Measurements from ENCODE around the gene RAB2B. TPM values are rescaled to one million over a fixed set of nuclear protein-coding genes. Genes with fewer than 3 reads are reported as not detected.

The RAB2B gene
- polyA plus RNA-seq, 3 donors from 2014 or later, result 7.7 to 20.0 (median 18.5) TPM

DNA sequence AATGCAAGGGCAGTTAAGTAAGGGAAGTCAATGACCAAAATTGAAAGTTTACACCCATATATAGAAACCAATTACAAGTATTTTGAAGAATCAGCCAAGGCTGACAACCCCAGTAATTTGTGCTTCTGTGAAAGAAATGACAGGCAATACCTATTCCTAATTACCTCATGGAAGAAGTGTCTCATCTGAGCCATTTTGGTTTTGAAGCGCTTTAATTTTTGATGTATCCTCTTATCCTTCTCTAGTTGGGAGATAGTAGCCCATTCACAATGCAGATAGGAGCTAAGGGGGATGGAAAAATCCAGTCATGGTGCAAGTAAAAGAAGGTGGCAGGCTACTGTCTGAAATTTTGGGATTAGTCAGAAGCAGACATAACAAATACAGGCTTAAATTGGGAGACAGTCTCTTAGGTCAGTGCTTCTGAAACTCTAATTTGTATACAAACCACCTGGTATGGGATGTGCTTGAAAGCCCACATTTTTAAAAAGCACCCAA lies 62.6 kb downstream of the RAB2B start:
- H3K9me3 Mint-ChIP-seq, result no peaks in the 10 kb centered on the region
- H3K4me3 Mint-ChIP-seq, result no peak overlapping the region
- no peaks in the 10 kb centered on the region for H3K4me1 Mint-ChIP-seq
- no peaks in the 10 kb centered on the region for H3K27me3 Mint-ChIP-seq (ENCODE audit: low read depth in 3 of 3)
- H3K36me3 Mint-ChIP-seq, result peaks cover 29 to 51% (median 43%) of the 10 kb centered on the region in 3 donors
- DNase-seq, result no peak
- no peak overlapping the region for H3K27ac Mint-ChIP-seq

Other genes with a start within 250 kb of the RAB2B start
- gene HNRNPC, start 207.5 kb downstream of the RAB2B start, polyA plus RNA-seq, result 100 to 1,000 TPM; 622 to 879 (median 758) TPM
- gene RPGRIP1, start 196.9 kb downstream of the RAB2B start, polyA plus RNA-seq, result 1 to 10 TPM in 1 of 3 donors, under 1 TPM in 1, not detected in 1; 0.15 to 1.9 TPM
- gene SUPT16H, start 92.9 kb downstream of the RAB2B start, polyA plus RNA-seq, result 10 to 100 TPM; 43.2 to 91.2 (median 59.3) TPM
- gene CHD8, start 20.8 kb downstream of the RAB2B start, polyA plus RNA-seq, result 10 to 100 TPM; 14.5 to 62.6 (median 14.8) TPM
- 100 to 1,000 TPM in 1 of 3 donors, 10 to 100 TPM in 2; 81.4 to 101 (median 84.7) TPM for gene TOX4, start 236 bp upstream of the RAB2B start, polyA plus RNA-seq
- 10 to 100 TPM; 10.0 to 21.6 (median 18.0) TPM for gene METTL3, start 34.4 kb upstream of the RAB2B start, polyA plus RNA-seq
- gene SALL2, start 49.4 kb upstream of the RAB2B start, polyA plus RNA-seq, result 1 to 10 TPM in 2 of 3 donors, under 1 TPM in 1; 0.80 to 1.6 (median 1.2) TPM
- gene OR10G3, start 103.1 kb upstream of the RAB2B start, polyA plus RNA-seq, result not detected
- not detected for gene OR10G2, start 158.0 kb upstream of the RAB2B start, polyA plus RNA-seq
- not detected for gene OR4E2, start 176.9 kb upstream of the RAB2B start, polyA plus RNA-seq
- not detected for gene OR4E1, start 196.9 kb upstream of the RAB2B start, polyA plus RNA-seq

Measured in immature natural killer cell (primary cell).